HAP-1 (cell line): ENCODE data around the gene CMTM4.
"Not testable (repeated sequence)": the region's sequence is repeated elsewhere in the genome, so short reads cannot be mapped to it uniquely, and the experiment has no call there.

ENCODE experiments used
- DNase-seq, 2 experiments: peaks; one replicate each; pipeline ENCODE4 v3.0.0-alpha.2; 2016 to 2020; ENCODE audit warnings: low spot score in 2 of 2
- H3K27me3 ChIP-seq: fragments of 250-450 bp; sonication (Bioruptor Pico); 2 replicates; pipeline ENCODE4 v1.5.1; 2020; ENCODE audit warnings: low read depth, mild to moderate bottlenecking, moderate library complexity
- H3K36me3 ChIP-seq: fragments of 250-450 bp; sonication (Bioruptor Pico); replicated peaks from 2 replicates; pipeline ENCODE4 v1.5.1; 2020; ENCODE audit warnings: mild to moderate bottlenecking
- H3K4me1 ChIP-seq: fragments of 250-450 bp; sonication (Bioruptor Pico); 2 replicates; pipeline ENCODE4 v1.5.1; 2020; ENCODE audit warnings: mild to moderate bottlenecking
- H3K4me3 ChIP-seq: fragments of 250-450 bp; sonication (Bioruptor Pico); 2 replicates; pipeline ENCODE4 v1.5.1; 2020; ENCODE audit warnings: mild to moderate bottlenecking, moderate library complexity
- H3K9me3 ChIP-seq: fragments of 250-450 bp; sonication (Bioruptor Pico); 2 replicates; pipeline ENCODE4 v1.5.1; 2020; ENCODE audit warnings: mild to moderate bottlenecking, moderate library complexity
- in situ Hi-C: fragments of 300-500 bp; cut with MboI; formaldehyde crosslinking; loops from 3 replicates; pipeline ENCODE4 v1.14.3; 2020; ENCODE audit warnings: low sequenced_read_pairs, inconsistent platforms, mixed read lengths

The CMTM4 gene

DNA sequence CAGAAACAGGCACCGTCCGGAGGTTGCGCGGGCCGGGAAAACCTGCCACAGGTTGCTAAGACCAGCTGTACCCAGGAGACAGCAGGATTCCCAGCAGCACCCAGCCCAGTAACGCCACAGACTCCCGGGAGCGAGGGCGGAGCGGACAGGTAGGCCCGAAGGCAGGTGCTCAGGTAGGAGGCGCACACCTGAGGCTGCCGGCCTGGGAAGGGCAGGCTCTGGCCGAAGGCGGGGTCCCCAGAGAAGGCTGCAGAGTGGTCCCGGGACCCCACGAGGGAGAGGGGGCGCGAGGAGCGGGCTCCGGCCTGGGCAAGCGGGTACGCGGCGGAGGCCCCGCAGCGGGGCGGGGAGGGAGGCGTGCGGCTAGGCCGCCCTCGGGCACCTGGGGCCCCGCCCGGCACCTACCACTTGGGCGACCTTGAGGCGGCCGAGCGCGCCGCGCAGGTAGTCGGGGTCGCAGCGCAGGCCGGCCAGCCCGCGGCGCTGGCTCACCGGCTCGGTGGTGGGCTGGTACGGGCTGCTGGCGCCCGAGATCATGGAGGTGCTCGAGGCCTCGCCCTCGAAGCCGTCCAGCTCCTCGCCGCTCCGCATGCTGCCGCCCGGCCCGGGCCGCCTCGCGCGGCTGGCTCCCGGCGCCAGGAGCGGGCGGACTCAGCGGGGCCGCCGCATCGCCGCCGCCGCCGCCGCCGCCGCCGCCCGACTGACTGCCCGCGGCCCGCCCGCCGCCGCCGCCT is 441 bp downstream of the CMTM4 start:
- peaks cover 23% of the 10 kb centered on the region for H3K4me1 ChIP-seq
- no peaks in the 10 kb centered on the region for H3K9me3 ChIP-seq
- H3K4me3 ChIP-seq: peak overlapping the region; percentile 59
- DNase-seq: peak in 1 of 2 experiments; percentile 52
- in situ Hi-C loops: no loop called here
- no peaks in the 10 kb centered on the region for H3K27me3 ChIP-seq
- no peaks in the 10 kb centered on the region for H3K36me3 ChIP-seq

DNA sequence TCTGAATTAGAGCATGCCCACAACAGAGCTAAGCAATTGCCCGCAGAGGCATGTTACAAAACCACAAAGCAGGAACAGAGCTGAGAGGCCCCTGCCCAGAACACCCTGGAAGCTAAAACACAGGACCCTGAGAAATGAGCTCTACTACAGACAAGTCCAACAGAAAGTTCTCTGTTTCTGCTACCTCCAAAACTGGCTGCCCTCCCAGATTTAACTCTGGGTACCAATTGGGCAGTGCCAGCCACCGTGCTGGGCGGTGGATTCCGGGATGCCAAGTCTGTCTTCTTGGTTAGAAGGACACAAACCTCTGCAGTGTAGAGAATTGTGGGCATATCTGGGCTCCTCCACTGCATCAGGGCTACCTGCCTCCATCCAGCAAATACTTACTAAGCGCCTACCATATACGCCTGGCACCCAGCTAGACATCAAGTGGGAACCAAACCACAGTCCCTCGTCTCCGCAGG is 1.0 kb downstream of the CMTM4 start:
- H3K36me3 ChIP-seq: no peaks in the 10 kb centered on the region
- peaks cover 29% of the 10 kb centered on the region for H3K4me1 ChIP-seq
- DNase-seq: peak in 1 of 2 experiments; percentile 23
- in situ Hi-C loops: no loop called here
- H3K27me3 ChIP-seq: no peaks in the 10 kb centered on the region
- no peaks in the 10 kb centered on the region for H3K9me3 ChIP-seq
- H3K4me3 ChIP-seq: peak overlapping the region; percentile 59

DNA sequence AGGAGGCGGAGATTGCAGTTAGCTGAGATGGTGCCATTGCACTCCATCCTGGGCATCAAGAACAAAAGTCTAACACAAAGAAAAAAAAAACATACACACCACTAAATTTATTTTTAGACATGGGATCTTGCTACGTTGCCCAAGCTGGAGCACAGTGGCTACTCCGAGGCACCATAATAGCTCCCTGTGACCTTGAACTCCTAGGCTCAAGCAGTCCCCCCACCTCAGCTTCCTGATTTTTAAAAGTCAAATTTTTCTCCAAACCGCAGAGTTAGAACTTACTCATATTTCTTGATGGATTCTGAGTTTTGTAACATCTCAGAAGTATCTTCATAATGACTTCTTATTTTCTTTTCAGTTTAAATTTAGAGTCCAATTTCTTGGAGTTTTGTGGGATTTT is 3.4 kb downstream of the CMTM4 start:
- Histone ChIP-seq H3K27me3 (no peaks in the 10 kb centered on the region), H3K36me3 (no peaks in the 10 kb centered on the region), H3K4me1 (peaks cover 46% of the 10 kb centered on the region), H3K9me3 (no peaks in the 10 kb centered on the region), H3K4me3 (no peak overlapping the region)
- no peak for DNase-seq
- in situ Hi-C loops: no loop called here

DNA sequence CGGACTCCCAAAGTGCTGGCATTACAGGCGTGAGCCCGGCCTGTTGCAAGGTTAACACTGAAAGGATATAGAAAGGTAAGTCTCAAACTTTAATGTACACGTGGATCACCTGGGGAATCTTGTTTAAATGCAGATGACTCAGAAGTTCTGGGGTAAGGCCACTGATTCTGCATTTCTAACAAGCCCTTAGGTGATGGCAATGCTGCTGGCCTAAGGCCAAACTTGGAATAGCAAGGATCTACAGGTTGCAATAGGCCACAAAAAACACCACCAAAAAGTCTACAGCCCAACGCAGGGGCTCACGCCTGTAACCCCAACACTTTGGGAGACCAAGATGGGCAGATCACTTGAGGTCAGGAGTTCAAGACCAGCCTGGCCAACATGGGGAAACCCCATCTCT is 4.2 kb downstream of the CMTM4 start:
- Histone ChIP-seq H3K4me1 (peaks cover 49% of the 10 kb centered on the region), H3K27me3 (no peaks in the 10 kb centered on the region), H3K4me3 (no peak overlapping the region), H3K36me3 (no peaks in the 10 kb centered on the region), H3K9me3 (no peaks in the 10 kb centered on the region)
- no peak for DNase-seq
- in situ Hi-C loops: no loop called here

DNA sequence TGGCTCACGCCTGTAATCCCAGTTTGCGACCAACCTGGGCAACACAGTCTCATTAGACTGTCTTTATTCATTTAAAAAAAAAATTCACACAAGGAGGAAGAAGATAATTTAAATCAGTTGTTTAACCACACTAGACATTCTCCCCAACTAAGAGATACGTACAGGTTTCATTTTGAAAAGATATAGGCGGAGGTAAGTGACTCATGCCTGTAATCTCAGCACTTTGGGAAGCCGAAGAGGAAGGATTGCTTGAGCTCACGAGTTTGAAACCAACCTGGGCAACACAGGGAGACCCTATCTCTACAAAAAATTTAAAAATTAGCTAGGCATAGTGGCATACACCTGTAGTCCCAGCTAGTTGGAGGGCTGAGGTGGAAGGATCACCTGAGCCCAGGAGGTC is 5.3 kb downstream of the CMTM4 start:
- Histone ChIP-seq H3K9me3 (no peaks in the 10 kb centered on the region), H3K4me1 (peaks cover 47% of the 10 kb centered on the region), H3K4me3 (no peak overlapping the region), H3K36me3 (no peaks in the 10 kb centered on the region; the same call in 1 of the 2 replicates), H3K27me3 (no peaks in the 10 kb centered on the region)
- in situ Hi-C loops: no loop called here
- no peak for DNase-seq

DNA sequence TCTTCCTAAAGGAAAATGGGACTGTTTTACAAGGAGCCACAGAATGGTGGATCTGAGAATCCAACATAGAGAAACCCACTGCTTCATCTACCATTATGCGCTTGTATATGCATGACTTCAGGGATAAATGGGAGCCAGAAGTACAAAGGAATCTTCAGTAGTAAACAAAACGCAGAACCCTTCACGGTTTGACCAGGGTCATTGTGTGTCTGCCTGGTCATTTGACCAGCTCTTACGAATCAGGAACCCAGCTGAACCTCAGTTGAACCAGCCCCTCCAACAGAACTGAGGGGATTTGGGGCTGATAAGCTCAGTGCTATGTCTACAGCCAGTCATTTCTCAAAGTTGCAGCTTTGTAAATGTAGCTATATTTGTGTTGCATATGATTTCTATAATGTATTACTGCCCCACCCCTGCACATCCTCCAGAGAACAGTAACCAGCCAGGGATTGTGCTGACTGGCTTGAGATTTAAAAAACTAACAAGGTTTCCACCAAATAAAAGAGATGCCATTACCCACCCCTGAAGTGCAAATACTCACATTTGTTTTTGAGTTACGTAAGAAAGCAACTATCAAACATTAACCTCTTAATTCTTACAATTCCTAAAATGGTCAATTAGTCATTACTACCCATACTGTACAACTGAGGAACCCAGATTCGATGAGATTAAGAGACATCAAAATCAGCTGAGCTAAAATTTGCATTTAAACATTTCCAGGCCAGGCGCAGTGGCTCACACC is 6.3 kb downstream of the CMTM4 start:
- in situ Hi-C loops: no loop called here
- Histone ChIP-seq H3K4me1 (peaks cover 47% of the 10 kb centered on the region), H3K27me3 (no peaks in the 10 kb centered on the region)

DNA sequence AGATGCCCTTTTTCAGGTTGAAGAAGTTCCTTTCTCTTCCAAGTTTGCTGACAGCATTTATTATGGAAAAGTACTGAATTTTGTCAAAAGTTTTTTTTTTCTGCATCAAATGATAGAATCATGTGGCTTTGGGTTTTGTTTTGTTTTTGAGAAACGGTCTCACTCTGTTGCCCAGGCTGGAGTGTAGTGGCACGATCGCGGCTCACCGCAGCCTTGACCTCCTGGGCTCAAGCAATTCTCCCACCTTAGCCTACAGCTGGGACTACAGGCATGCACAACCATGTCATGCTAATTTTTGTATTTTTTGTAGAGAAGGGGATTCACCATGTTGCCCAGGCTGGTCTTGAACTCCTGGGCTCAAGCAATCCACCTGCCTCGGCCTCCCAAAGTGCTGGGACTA is 7.3 kb downstream of the CMTM4 start:
- DNase-seq: no peak
- no peaks in the 10 kb centered on the region for H3K27me3 ChIP-seq
- H3K36me3 ChIP-seq: no peaks in the 10 kb centered on the region; the same call in 1 of the 2 replicates
- H3K4me1 ChIP-seq: peaks cover 41% of the 10 kb centered on the region
- H3K9me3 ChIP-seq: no peaks in the 10 kb centered on the region
- in situ Hi-C loops: no loop called here
- H3K4me3 ChIP-seq: no peak overlapping the region

More for the DNA sequence above, 6.3 kb downstream of the CMTM4 start:
- Histone ChIP-seq H3K9me3 (no peaks in the 10 kb centered on the region), H3K36me3 (no peaks in the 10 kb centered on the region; the same call in 1 of the 2 replicates), H3K4me3 (no peak overlapping the region)
- DNase-seq: no peak

DNA sequence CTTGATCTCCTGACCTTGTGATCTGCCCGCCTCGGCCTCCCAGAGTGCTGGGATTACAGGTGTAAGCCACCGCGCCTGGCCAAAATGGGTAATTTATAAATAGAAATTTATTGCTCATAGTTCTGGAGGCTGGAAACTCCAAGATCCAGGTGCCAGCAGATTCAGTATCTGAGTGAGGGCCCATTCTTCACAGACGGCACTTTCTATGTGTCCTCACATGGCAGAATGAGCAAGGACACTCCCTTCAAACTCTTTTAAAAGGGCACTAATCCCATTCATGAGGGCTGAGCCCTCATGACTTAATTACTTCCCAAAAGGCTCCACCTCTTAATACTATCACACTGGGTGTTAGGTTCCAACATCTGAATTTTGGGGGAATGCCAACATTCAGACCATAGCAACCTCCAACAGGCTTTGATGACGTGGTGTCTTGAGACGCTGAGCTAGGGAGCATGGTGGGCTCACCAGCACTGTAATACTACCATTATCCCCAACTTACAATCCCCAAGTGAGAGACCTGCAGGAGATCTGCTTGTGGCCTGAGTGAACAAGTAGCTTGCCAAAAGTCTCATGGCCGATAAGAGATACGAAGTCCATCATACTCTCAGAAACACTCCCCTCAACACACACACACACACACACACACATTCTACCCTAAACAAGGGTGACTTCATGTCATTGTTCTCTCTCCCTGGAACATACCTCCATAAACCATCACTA is 8.5 kb downstream of the CMTM4 start:
- in situ Hi-C loops: no loop called here
- no peak overlapping the region for H3K4me3 ChIP-seq
- H3K36me3 ChIP-seq: no peaks in the 10 kb centered on the region; the same call in 1 of the 2 replicates
- no peaks in the 10 kb centered on the region for H3K9me3 ChIP-seq
- H3K27me3 ChIP-seq: no peaks in the 10 kb centered on the region
- peak; percentile 68 to 85 for DNase-seq
- H3K4me1 ChIP-seq: peaks cover 34% of the 10 kb centered on the region

DNA sequence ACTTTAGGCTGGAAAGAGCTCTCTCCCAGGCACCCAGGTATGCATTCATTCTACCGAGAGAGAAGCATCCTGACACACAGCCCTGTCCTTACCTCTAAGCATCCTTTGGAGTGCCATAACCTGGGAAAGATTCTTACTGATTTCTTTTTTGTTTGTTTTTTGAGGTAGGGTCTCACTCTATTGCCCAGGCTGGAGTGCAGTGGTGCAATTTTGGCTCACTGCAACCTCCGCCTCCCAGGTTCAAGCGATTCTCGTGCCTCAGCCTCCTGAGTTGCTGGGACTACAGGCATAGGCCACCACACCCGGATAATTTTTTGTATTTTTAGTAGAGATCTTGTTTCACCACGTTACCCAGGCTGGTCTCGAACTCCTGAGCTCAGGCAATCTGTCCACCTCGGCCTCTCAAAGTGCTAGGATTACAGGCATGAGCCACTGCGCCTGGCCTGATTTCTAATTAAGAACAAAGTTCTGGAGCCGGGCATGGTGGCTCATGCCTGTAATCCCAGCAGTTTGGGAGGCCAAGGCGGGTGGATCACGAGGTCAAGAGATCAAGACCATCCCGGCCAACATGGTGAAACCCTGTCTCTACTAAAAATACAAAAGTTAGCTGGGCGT is 10.9 kb downstream of the CMTM4 start:
- H3K4me3 ChIP-seq, H3K9me3 ChIP-seq, H3K36me3 ChIP-seq, in situ Hi-C loops, DNase-seq, H3K27me3 ChIP-seq: not testable (repeated sequence)
- H3K4me1 ChIP-seq: peaks cover 23% of the 10 kb centered on the region

DNA sequence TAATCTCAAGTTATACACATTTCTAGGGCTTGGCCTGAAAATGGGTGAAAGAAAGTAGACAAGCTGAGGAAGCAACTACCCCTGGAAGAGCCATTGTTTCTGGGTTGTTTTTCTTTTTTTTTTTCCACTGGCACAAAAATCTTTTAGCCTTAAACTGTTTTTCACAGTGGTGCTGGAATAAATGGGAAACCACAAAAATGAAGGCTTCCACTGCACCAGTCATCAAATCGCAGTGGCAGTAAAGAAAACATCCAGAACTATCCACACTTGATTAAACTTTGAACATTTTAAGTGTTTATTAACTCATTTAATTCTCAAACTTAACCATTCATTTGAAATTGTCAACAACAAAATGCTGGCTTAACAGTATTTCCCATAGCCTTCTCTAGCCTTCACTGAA is 14.3 kb downstream of the CMTM4 start:
- in situ Hi-C loops: no loop called here
- H3K27me3 ChIP-seq: no peaks in the 10 kb centered on the region
- H3K36me3 ChIP-seq: peaks cover 8% of the 10 kb centered on the region
- H3K4me3 ChIP-seq: no peak overlapping the region
- no peak for DNase-seq
- H3K4me1 ChIP-seq: peaks cover 6% of the 10 kb centered on the region; the same call in 1 of the 2 replicates
- no peaks in the 10 kb centered on the region for H3K9me3 ChIP-seq

DNA sequence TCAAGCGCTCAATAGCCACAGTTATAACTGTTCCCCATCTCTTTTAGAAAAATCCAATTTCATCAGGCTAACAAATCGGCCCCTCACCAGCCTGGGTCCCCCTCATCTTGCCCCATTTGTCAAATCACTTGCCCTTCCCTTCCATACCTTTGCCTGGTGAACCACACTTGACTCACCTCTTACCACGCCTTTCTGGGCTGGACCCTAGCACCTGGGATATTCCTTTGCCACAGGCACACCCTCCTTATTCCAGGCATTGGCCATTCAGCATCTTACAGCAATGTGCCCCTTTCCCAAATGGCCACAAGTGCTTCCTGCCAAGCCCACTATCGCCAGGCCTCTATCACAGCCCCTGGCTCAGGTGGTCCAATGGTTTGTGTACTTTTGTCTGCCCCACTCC is 14.9 kb downstream of the CMTM4 start:
- H3K9me3 ChIP-seq: no peaks in the 10 kb centered on the region
- H3K36me3 ChIP-seq: peaks cover 8% of the 10 kb centered on the region
- no peaks in the 10 kb centered on the region for H3K27me3 ChIP-seq
- H3K4me3 ChIP-seq: no peak overlapping the region
- H3K4me1 ChIP-seq: peaks cover 6% of the 10 kb centered on the region; the same call in 1 of the 2 replicates
- no peak for DNase-seq
- in situ Hi-C loops: no loop called here

DNA sequence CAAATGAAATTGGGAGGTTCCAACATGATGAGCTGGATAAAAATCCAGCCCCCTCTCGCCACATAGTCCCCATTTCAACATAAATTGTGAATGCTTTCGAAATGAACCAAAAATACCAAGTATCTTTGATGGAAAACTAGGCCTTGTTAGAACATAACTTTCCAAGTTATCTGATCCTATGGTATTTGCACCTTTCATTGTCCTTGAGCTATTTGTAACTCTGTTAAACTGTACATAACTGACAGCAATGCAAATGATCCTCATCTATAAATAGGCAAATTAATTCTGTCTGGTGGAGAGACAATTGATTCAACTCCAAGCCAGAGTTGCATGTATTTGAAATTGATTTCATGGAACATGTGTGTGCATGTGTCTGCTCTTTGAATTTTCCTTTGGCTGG is 18.2 kb downstream of the CMTM4 start:
- H3K9me3 ChIP-seq: no peaks in the 10 kb centered on the region

DNA sequence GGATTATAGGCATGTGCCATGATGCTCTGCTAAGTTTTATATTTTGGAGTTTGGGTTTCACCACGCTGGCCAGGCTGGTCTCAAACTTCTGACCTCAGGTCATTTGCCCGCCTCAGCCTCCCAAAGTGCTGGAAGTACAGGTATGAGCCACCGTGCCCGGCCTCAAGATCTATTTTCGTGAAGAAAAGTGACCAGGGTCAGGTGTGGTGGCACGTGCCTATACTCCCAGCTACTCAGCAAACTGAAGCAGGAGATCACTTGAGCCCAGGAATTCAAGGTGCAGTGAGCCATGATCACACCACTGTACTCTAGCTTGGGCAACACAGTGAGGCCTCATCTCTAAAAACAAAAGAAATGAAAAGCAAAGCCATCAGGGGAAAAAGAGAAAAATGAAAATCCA is 18.7 kb downstream of the CMTM4 start:
- Histone ChIP-seq H3K36me3 (peaks cover 8% of the 10 kb centered on the region; the same call in 1 of the 2 replicates), H3K4me1 (peaks cover 6% of the 10 kb centered on the region; the same call in 1 of the 2 replicates), H3K27me3 (no peaks in the 10 kb centered on the region), H3K9me3 (no peaks in the 10 kb centered on the region), H3K4me3 (no peak overlapping the region)
- in situ Hi-C loops: no loop called here
- no peak for DNase-seq

More for the DNA sequence above, 18.2 kb downstream of the CMTM4 start:
- Histone ChIP-seq H3K36me3 (peaks cover 8% of the 10 kb centered on the region; the same call in 1 of the 2 replicates), H3K4me3 (no peak overlapping the region), H3K27me3 (no peaks in the 10 kb centered on the region), H3K4me1 (peaks cover 6% of the 10 kb centered on the region; the same call in 1 of the 2 replicates)
- in situ Hi-C loops: no loop called here
- DNase-seq: no peak
